HEK293T (cell line): Measurements from ENCODE around the gene IL22RA1.

Experiments used
- CTCF ChIA-PET: fragments of 350-600 bp; formaldehyde crosslinking; extraction: SDS; loops from one replicate; lab custom pipeline; 2021; ENCODE audit warnings: antibody characterized with exemption, inconsistent platforms; lab: Yijun Ruan, JAX
- POLR2A ChIA-PET: fragments of 350-600 bp; formaldehyde crosslinking; extraction: SDS; loops from one replicate; lab custom pipeline; 2020; ENCODE audit warnings: antibody characterized with exemption, inconsistent platforms; lab: Yijun Ruan, JAX
- DNase-seq: peaks from one replicate; pipeline ENCODE4 v3.0.0; 2012; ENCODE audit warnings: mixed read lengths; ENCODE audit errors: extremely low spot score
- ARNT ChIP-seq: fragments of 450-650 bp; IDR thresholded peaks from 2 replicates; pipeline ENCODE4 v1.6.1; 2017; ENCODE audit warnings: mild to moderate bottlenecking
- BHLHE40 ChIP-seq: fragments of 450-650 bp; IDR thresholded peaks from 2 replicates; pipeline ENCODE4 v1.6.1; 2016; ENCODE audit warnings: mild to moderate bottlenecking, moderate library complexity, borderline replicate concordance
- CTBP1 ChIP-seq: fragments of 450-650 bp; IDR thresholded peaks from 2 replicates; pipeline ENCODE4 v1.6.1; 2016; ENCODE audit warnings: borderline replicate concordance
- ELF4 ChIP-seq: fragments of 450-650 bp; IDR thresholded peaks from 2 replicates; pipeline ENCODE4 v1.6.1; 2017; ENCODE audit warnings: antibody characterized with exemption
- FOXA1 ChIP-seq: fragments of 450-650 bp; IDR thresholded peaks from 2 replicates; pipeline ENCODE4 v1.6.1; 2016; ENCODE audit warnings: mild to moderate bottlenecking
- FOXK2 ChIP-seq: fragments of 450-650 bp; IDR thresholded peaks from 2 replicates; pipeline ENCODE4 v1.6.1; 2016; ENCODE audit warnings: mild to moderate bottlenecking
- FOXM1 ChIP-seq: fragments of 450-650 bp; IDR thresholded peaks from 2 replicates; pipeline ENCODE4 v1.6.1; 2017; ENCODE audit warnings: mild to moderate bottlenecking, borderline replicate concordance
- HDGF ChIP-seq: fragments of 450-650 bp; IDR thresholded peaks from 2 replicates; pipeline ENCODE4 v1.6.1; 2017; ENCODE audit warnings: antibody characterized with exemption, borderline replicate concordance
- L3MBTL2 ChIP-seq: fragments of 450-650 bp; conservative IDR thresholded peaks from 2 replicates; pipeline ENCODE4 v1.6.1; 2016; ENCODE audit warnings: mild to moderate bottlenecking
- LEF1 ChIP-seq: fragments of 450-650 bp; IDR thresholded peaks from 2 replicates; pipeline ENCODE4 v1.6.1; 2017; ENCODE audit warnings: mild to moderate bottlenecking, borderline replicate concordance
- NFRKB ChIP-seq: fragments of 450-650 bp; IDR thresholded peaks from 2 replicates; pipeline ENCODE4 v1.6.1; 2016; ENCODE audit warnings: mild to moderate bottlenecking, moderate library complexity
- PKNOX1 ChIP-seq: fragments of 450-650 bp; IDR thresholded peaks from 2 replicates; pipeline ENCODE4 v1.6.1; 2016
- SP1 ChIP-seq: fragments of 450-650 bp; IDR thresholded peaks from 2 replicates; pipeline ENCODE4 v1.6.1; 2017
- SUZ12 ChIP-seq: fragments of 450-650 bp; IDR thresholded peaks from 2 replicates; pipeline ENCODE4 v1.6.1; 2016; ENCODE audit warnings: mild to moderate bottlenecking
- TARDBP ChIP-seq: fragments of 450-650 bp; IDR thresholded peaks from 2 replicates; pipeline ENCODE4 v1.6.1; 2016
- ZNF384 ChIP-seq: fragments of 450-650 bp; IDR thresholded peaks from 2 replicates; pipeline ENCODE4 v1.6.1; 2016

Gene IL22RA1

DNA sequence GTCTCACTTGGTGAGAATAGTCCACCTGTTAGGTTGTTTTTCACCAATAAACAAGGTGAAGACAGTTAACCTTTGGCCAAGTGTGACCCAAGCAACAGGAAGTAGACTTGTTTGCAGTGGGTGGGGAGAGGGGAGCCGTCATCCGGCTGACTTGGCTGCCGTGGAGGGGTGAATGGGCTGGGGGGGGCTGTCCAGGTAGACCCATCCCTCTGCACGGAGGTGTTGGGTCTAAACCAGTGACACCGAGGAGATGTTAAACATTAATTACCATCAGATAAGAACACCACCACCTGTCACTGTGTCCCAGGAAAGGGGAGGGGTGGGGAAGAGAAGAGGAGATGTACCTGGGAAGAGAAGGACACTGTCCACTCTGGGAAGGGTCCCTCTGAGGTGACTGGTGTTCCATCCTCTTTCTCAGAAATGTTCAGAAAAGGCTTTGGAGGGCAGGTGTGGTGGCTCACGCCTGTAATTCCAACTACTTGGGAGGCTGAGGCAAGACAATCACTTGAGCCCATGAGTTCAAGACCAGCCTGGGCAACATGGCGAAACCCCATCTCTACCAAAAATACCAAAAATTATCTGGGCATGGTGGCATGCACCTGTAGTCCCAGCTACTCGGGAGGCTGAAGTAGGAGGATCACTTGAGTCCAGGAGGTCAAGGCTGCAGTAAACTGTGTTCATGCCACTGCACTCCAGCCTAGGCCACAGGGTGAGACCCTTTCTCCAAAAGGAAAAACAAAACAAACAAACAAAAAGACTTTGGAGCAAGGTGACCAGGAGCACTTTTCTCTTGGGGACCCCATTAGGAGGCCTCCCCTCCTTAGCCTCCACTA, 24.3 kb downstream of the IL22RA1 start:
- no peak for DNase-seq
- ChIA-PET CTCF (interaction anchor here (0.6 to 0.7 kb wide), 2 partner anchors 32 to 307 kb away, joined by 3 read pairs; no protein-coding TSS in a partner anchor), POLR2A (no interaction called here)
- TF ChIP-seq FOXM1 (no peak), ELF4 (no peak), TARDBP (no peak), PKNOX1 (no peak), SUZ12 (no peak), NFRKB (no peak), L3MBTL2 (no peak), ARNT (no peak), ZNF384 (no peak), CTBP1 (no peak)

DNA sequence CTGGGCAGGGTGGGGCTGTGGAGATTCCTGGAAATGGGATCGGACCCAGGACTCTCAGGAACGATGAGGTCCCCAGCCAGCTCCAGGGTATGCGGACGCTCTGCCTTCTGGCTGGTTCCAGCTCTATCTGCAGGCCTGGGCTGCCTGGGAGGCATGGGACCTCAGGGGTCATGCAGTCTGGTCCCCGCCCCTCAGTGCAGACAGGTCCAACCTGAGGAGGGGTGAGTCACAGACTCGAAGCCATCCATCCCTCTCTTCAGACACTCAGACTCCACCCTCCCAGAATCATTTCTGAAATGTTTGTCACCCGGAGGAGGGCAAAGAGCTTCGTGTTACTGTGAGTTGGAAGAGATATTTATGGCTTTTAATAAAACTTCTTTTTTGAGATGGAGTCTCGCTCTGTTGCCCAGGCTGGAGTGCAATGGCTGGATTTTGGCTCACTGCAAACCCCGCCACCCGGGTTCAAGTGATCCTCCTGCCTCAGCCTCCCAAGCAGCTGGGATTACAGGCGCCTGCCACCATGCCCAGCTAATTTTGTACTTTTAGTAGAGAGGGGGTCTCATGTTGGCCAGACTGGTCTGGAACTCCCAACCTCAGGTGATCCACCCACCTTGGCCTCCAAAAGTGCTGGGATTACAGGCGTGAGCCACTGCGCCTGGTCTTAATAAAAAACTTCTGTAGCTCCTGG, 25.1 kb downstream of the IL22RA1 start:
- ChIA-PET POLR2A (no interaction called here), CTCF (interaction anchor here (0.6 to 0.7 kb wide), 2 partner anchors 31 to 307 kb away, joined by 3 read pairs; no protein-coding TSS in a partner anchor)
- TF ChIP-seq NFRKB: no peak
- no peak for TF ChIP-seq TARDBP
- TF ChIP-seq ARNT: no peak
- TF ChIP-seq HDGF: no peak
- TF ChIP-seq FOXK2: no peak
- no peak for TF ChIP-seq L3MBTL2
- no peak for TF ChIP-seq BHLHE40
- no peak for DNase-seq

GRCh38 chr1:24117132-24117531, 25.8 kb downstream of the IL22RA1 start:
- CTCF ChIA-PET: no interaction called here
- POLR2A ChIA-PET: no interaction called here
- TF ChIP-seq FOXK2 (no peak), ARNT (no peak), BHLHE40 (no peak), SP1 (no peak), ELF4 (no peak), LEF1 (no peak), NFRKB (no peak), TARDBP (no peak), CTBP1 (no peak), PKNOX1 (no peak), FOXA1 (no peak), FOXM1 (no peak), ZNF384 (no peak)

DNA sequence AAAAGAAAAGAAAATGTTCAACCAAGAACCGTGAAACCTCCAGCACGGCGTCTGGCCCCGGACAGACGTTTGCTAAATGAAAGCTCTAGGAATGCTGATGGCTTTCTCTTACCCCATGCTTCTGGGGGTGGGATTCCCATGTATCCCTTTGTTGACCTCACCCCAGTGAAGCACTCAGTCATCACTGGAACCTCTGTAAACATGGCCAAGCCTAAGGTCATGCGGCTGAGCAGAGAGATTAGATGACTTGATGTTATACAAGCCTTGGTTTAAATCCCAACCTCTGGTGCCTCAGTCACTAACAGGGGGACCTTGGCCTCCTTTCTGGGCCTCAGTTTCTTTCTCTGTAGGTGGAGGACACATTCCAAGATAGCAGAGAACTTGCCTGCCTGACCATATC, 28.2 kb downstream of the IL22RA1 start:
- TF ChIP-seq PKNOX1 (no peak), ARNT (no peak), FOXA1 (no peak), L3MBTL2 (no peak), NFRKB (no peak), FOXM1 (no peak), ZNF384 (no peak), FOXK2 (no peak), TARDBP (no peak), LEF1 (no peak), HDGF (no peak), SP1 (no peak)
- DNase-seq: no peak
- ChIA-PET CTCF (interaction anchor here (0.6 to 1.0 kb wide), 2 partner anchors 35 to 152 kb away, joined by 3 read pairs; no protein-coding TSS in a partner anchor), POLR2A (no interaction called here)

More at GRCh38 chr1:24117132-24117531, 25.8 kb downstream of the IL22RA1 start:
- no peak for DNase-seq

DNA sequence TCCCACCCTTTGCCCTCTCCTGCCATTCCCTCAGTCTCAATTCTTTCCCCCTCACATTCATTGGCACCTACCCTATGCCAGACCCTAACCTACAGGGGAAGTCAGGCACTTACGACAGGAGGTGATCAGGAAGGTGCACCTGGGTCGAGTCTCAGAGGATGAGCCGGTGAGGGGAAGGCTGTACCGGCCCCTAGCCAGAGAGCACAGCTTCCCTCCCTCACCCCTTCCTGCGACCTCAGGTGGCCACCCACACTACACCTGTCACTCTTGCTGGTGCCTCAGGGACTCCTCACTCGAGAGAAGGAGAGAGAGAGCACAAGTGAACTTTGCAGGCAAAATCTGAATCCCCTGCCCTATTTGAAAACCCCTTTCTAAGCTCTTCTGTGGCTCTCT, 29.3 kb downstream of the IL22RA1 start:
- POLR2A ChIA-PET: interaction anchor here (0.6 kb wide), 1 partner anchor 34 kb away, joined by 3 read pairs; no protein-coding TSS in a partner anchor
- CTCF ChIA-PET: interaction anchor here (0.6 to 1.0 kb wide), 2 partner anchors 36 to 278 kb away, joined by 3 to 4 read pairs; no protein-coding TSS in a partner anchor
- DNase-seq: no peak
- TF ChIP-seq L3MBTL2 (no peak), NFRKB (no peak), FOXA1 (no peak), HDGF (no peak), LEF1 (no peak), SP1 (no peak), ZNF384 (no peak), BHLHE40 (no peak), ARNT (no peak)
